GM19468 (cell line): ENCODE results near the gene BCL7A.

Experiments used
- ATAC-seq: cut with Tn5 transposase; IDR thresholded peaks from one replicate; pipeline ENCODE4 v1.9.1; 2021; ENCODE audit warnings: mild to moderate bottlenecking, moderate library complexity, moderate number of reproducible peaks; ENCODE audit not compliant: unreplicated experiment; ENCODE audit errors: extremely low read depth

Gene BCL7A

DNA sequence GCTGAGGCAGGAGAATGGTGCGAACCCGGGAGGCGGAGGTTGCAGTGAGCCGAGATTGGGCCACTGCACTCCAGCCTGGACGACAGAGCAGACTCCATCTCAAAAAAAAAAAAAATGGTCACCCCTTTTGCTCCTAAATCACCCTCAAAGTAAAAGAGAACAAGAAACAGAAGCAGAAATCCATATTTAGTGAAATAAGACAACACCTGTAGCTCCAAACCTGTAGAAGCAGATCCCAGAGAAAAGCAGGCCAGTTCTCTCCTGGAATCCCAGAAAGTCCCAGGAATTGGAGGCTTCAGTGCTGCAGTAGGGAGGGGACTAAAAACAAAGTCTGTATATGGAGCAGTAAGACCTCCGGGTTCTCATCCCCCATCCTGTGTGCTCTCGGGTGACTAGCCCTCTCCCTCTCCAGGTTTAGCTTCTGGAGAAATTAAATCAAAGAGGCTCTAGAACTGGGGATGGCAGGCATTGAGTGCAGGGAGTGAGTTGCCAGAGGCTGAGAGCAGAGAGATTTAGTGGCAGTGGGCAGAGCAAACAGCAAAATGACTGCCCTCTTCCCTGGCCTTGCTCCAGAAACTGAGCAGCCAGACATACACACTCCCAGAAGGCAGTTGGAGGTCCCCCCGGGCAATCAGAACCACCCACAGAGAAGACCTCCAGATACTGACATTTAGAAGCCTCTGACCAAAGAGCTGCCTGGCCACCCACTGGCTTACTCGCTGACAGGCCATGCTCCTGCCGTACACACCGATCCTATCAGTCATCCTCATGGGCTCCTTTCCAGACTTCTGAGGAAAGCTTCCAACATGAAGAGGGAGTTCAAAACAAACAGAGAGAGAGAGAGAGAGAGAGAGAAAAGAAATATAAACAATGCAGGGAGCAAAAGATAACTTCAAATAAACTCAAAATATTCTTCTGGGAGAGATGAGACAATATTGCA lies 50.6 kb downstream of the BCL7A start:
- ATAC-seq = no peak

DNA sequence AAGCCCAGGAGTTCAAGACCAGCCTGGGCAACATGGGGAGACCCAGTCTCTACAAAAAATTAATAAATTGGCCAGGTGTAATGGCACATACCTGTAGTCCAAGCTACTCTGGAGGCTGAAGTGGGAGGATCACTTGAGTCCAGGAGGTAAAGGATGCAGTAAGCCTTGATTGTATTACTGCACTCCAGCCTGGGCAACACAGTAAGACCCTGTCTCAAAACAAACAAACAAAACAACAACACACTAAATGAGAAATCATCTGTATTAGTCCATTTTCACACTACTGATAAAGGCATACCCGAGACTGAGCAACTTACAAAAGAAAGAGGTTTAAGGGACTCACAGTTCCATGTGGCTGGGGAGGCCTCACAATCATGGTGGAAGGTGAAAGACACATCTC lies 52.1 kb downstream of the BCL7A start:
- ATAC-seq = no peak

DNA sequence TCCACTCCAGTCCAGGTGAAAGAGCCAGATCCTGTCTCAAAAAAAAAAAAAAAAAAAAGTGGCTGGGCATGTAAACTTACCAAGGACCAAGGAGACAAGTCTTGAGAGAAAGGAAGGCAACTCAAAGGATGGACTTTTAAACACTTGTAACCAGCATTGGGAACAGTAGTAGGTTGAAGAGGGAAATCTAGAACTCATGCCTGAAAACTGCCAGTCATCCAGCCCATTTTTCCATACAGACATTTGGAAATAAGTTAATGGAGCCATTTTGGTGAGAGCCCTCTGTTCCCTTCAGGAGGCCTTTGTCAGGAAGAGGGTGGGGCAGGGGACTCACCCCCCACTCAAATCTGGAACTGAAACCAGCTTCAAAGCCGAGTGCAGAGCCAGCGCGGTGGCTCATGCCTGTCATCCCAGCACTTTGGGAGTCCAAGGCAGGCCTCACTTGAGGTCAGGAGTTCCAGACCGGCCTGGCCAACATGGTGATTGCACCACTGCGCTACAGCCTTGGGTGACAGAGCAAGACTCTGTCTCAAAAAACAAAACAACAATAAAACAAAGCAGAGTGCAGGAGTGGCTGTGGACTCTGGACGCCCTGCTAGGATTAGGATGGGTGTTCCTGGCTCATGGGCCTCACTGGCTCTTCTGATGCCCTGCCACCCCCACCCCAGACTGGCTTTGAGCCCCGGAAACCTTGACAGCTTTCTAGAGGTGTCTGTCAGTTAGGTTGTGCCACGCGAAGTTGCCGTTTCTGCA lies 55.2 kb downstream of the BCL7A start:
- ATAC-seq = no peak

DNA sequence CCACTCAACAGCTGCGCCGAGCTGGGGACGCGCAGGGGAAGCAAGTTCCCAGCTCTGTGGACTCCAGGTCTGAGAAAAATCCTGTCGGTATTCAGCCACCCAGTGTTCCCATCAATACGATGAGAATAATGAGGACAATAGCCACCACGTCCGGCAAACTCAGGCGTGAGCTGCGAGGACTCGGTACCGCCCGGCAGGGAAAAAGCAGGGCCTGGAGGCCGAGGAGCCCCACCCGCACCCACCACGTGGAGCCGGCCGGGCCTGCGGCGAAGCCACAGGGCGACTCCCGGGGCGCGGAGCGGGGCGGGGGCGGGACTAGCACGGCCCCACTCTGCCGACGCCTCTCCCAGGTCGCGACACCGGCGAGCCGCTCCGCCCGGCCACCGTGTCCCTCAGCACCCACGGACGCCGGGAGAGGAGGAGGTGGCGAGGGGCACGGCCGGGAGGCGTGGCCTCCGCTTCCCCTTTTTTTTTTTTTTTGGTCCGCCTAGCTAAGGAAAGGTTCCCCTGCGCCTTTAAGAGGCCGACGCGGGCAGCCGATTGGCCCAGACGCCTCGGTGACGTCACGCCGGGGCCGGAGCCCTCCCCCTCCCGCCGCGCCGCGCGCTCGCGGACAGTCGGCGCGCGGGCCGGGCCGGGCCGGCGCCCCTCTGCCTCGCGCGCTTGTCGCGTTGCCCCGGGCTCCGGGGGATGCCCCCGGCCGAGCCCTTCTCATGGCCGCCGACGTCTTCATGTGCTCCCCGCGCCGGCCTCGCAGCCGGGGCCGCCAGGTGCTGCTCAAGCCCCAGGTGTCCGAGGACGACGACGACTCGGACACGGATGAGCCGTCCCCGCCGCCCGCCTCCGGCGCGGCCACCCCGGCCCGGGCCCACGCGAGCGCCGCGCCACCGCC lies 56.7 kb downstream of the BCL7A start, which contains the start of gene MLXIP:
Gene MLXIP, plus strand, starts transcription at position 616 of the 892 bp plus-strand sequence. Its CDS starts 98 bp downstream, at position 714.
- ATAC-seq = peak; percentile 42

DNA sequence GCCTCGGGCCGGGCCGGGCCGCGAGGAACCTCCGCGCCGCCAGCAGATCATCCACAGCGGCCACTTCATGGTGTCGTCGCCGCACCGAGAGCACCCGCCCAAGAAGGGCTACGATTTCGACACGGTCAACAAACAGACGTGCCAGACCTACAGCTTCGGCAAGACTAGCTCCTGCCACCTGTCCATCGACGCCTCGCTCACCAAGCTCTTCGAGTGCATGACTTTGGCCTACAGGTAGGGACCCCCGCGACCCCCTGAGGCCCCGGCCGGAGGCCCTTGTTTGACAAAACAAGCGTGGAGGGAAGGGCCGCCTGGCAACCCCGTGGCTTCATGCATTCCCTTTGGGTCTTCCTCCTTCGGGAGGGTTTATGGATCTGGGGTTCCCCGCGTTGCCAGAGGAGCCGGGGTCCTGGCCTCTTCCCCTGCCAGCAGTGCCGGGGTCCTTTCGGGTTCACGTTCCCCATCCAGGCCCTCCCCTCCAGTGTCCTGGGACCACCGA lies 57.4 kb downstream of the BCL7A start:
- no peak for ATAC-seq

DNA sequence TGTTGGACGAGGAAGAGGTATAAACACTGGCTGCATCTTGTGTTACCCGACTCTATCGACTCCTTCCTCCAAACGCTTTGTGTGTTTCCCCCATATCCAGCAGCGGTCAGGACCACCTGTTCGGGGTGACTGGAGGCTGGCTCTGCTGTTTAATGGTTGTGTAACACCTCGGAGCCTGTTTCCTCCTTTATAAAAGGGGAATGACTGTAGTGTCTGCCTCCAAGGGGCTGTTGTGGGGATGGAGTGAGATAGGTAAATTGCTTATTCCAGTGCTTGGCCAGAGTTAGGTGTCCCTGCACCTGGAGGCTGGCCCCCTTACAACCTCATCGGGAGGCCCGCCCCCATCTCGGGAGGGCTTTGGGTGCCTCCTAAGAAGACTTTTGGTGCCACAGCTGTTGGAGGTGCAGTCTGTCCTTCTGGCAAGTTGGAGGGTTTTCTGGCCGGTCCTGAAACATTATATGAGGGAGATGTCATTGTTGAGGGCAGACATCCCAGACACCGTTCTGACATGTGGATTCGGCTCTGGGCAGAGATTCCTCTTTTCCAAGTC lies 57.9 kb downstream of the BCL7A start:
- ATAC-seq = no peak

DNA sequence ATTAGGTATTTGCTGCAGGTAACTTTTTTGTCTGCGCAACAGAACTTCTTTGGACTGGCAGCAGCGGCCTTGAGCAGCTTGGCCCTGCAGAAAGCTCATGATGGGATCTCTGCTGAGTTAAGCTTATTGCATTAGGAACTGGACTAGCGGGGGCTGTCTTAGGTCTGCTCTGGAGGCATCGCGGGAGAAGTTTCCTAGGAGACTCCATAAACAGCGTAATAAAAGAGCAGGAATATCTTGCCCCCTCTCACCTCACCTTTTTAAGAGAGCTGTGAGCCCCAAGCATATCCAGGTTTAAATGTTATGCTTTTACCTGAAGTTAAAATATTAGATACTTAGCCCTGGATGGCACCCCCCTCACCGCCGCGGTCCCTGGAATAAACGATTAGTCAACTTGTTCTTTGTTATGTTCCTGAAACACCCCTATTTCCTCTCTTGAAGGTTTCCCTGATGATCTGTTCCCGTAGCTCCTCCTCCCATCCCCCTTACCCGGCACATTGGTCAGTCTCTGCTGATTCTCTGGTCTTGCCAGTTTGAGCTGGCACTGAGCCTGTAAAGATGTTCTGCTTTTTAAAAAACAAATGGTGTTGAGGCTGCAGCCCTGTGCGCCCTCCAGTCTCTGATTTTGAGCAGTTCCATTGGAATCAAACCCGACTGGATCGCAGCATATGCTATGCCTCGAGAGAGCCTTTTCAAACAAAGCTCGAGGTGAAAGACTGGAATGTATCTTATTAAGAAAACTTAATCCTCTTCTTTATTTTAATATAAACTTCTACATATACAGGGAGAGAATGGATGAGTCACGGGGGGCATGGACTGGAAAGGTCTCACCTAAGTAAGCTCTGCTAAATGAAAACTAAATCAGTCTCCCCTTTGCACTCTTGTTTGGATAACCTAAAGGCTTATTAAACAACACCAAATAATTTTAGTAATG lies 58.7 kb downstream of the BCL7A start:
- ATAC-seq = no peak

DNA sequence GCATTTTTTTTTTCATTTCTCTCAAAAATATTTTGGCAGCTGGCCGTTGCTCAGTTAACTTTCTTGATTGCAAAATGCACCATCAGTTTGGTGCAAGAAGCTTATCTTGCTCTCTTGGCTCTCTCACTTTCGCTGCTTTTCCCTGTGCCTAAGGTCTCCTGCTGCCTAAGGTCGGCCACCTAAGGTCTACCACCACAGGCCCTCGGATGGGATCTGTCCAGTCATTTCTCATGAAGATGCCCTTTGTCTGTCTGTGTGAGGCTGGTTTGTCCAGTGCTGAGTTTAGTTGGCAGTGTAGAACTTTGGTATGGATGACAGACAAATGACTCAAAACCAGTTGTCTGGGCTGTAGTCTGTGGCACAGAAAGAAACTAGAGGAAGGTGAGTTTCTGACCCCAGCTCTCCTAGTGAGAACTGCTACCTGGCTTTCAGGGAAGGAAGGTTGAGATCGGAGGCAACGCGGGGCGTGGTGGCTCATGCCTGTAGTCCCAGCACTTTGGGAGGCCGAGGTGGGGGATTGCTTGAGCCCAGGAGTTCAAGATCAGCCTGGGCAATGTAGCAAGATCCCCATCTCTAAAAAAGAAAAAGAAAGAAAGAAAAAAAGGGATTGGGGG lies 59.5 kb downstream of the BCL7A start:
- no peak for ATAC-seq

DNA sequence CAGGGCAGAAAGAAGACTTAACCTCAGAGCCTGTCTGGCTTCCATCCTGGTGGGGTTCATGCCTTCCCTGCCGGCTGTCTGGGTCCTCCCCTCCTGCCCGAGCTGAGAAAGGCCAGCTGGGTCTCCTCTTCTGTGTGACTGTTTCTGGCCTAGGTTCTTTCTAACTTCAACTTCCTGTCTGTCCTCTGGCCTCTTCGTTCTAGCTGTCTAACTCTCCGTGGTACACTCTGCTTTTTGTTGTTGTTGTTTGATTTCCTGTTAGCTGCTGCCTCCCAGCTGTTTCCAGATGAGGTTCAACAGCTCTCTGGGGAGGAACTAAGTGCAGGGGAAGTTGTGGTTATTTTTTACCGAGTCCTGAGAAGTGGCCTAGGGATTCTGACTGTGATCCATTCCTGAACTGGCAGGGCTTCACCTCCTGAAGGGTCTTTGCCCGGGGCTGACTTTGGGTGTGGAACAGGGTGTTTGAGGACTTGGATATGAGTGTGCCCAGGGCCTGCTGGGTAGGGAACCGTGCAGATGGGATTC lies 60.1 kb downstream of the BCL7A start:
- ATAC-seq = peak; percentile 38

DNA sequence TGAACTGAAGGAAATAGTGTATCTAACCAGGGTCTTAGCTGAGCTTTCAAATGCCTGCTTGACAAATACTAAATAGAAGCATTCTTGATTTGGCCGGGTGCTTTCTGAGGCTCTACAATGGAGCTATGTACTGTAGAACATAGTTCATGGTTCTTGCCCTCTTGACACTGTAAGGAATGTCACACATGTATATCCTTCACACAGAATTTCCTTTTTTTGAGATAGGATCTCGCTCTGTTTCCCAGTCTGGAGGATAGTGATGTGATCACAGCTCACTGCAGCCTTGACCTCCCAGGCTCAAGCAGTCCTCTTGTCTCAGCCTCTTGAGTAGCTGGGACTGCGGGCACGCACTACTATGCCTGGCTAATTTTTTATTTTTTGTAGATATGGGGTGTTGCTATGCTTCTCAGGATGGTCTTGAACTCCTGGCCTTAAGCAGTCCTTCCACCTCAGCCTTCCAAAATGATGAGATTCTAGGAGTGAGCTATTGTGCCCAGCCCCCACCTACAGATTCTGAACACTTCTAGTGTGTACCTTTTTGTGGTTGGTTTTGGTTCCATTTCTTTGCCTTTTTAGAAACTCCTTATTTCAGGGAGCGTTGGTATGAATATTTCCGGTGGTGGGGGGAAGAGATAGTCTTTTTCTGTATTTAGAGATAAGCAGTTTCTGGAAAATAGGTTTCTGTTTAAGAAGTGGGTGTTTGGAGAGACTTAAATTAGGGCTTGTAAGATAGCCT lies 61.1 kb downstream of the BCL7A start:
- ATAC-seq = no peak

DNA sequence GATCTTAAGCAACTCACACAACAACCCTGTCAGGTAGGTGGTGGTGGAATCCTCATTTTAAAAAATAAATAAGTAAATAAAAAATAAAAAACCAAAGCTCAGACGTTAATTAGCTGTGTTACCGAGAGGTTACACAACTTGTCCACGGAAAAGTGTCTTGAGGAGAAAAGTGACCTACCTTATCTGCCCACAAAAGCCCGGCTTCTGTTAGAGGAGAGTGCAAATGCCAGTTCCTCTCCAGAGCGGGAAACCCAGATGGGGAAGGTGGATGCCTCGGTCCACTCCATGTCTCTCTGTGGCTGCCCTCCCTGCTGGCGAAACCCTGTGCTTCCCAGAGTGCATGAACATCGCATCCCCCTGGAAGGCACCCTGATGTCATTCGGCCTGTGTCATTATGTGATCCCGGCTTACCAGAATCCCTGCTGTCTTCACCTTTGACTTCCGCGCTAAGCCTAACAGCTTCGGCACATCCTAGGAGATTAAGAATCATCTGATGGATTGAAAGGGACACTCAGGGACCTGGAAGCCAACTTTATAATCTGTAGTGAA lies 63.2 kb downstream of the BCL7A start:
- no peak for ATAC-seq

DNA sequence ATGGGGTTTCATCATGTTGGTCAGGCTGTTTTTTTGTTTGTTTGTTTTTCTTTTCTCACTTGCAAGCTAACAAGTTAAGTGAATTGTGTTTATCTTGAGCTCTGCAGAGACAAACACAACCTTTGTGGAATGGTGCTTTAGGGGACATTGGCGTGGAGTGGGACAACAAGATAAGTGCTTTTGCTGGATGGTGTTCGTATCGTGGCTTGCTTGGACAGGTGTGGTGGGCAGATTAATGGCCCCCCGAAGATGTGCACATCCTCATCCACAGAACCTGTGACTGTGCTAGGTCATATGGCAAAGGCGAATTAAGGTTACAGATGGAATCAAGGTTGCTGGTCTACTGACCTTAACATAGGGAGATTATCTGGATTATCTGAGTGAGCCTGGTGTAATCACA lies 63.9 kb downstream of the BCL7A start:
- ATAC-seq = no peak

DNA sequence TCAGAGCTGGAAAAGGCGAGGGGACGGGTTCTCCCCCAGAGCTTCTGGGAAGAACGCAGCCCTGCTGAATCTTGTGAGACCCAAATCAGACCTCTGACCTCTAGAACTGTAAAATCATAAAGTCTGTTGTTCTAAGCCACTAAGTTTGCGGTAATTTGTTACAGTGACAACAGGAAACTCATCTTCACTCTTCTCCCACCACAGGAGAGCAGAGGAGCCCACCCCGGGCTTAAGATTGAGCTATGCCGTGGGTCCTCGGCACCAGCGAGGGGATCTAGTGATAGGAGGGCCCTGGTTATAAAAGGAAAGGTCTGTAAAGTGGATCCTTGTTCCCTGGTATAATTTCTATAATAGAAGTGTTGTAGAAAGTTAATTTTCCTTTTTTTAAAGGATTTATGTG lies 64.4 kb downstream of the BCL7A start:
- ATAC-seq = no peak

DNA sequence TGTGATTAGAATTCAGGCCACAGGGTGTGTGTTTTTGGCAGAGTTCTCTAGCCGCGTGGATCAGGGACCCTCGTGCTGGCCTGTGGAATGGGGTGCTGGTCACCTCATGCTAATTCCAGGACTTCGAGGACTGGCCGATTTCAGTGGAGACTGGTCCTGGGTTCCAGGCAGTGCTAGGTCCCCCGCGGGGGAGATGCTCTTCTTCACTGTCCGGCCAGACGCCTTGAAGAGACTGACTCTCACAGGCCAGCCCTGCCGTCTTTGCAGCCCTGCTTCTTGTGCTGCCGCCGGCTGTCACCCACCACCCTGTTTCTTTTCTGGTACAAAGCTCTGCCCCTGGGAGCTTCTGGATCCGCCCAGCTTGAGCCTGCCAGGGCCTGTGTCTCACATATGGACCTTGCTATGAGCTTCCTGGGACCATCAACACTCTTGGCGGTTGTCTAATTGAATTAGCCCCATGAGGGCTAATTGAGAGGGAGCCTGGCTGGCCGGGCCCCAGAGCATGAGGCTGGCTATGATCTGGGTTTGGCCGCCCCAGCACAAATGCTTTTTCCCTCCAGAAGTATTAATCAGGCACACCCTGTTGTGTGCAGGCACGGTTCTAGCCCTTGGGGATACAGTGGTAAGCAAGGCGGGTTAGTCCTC lies 65.1 kb downstream of the BCL7A start:
- no peak for ATAC-seq

DNA sequence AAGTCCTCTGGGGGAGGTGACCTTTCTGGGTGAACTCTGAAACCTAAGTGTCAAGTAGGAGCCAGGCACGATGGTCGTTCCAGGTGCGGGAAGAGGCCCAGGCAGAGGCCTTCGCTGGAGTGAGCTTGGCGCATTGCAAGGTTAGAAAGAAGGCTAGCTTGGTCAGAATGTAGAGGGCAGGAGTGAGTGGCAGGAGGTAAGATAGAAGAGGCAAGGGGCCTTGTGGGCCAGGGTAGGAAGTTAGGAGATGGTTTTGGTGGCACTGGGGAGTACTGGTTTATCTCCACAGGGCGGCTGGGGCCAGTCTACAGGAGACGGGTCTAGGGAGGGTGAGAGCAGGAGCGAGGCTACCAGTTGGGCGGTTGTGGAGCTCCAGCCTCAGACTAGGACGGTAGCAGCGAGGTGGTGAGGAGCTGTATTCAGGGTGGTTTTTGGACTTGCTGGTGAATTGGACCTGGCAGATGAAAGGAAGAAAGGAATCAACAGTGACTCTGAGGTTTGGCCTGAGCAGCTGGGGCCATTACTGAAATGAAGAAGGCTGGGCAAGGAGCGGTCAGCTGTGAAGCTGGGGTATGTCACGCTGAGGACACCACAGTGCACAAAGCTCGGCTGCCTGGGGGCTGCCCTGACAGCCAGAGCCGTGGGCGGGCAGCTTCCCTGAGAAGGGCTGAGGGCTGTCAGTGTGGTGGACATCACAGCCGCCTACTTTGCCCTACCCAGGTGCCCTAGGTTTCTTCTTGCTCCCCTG lies 65.9 kb downstream of the BCL7A start:
- ATAC-seq = no peak
